Activated CD4-positive, alpha-beta T cell treated with anti-CD3 and anti-CD28 coated beads for 1 hour (primary cell): Measurements from ENCODE around the gene CDC40.
"Not testable (repeated sequence)": the region's sequence is repeated elsewhere in the genome, so short reads cannot be mapped to it uniquely, and the experiment has no call there.

Experiments
- DNase-seq: peaks from one replicate; pipeline ENCODE4 v3.0.0-alpha.2; 2020

CDC40 gene

GRCh38 chr6:110272781-110273180 is 92.6 kb downstream of the CDC40 start:
- not testable (repeated sequence) for DNase-seq

DNA sequence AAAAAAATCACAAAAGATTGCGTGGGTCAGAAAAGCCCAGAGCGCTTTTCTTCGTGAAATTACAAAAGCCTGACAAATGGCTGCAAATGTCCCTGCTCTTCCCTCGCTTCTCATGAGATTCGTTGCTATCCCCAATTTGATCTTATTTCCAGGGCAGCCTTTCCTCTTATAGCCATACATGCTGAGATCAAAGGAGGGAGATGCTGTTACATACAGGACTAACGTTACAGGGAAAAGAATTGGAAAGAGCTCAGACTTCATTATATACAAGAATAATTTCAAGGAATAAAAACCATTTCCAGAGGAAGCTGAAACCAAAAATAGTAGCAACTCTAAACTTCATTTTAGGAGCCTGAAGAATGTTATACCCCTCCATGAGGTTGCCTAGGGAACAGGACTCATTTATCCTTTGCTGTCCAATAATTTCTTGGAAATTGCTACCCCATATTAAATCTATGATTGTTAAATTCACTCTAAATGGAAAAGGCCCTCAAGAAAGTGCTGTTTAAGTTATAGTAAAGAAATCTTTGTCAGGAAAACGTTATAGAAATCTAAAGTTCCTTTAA is 97.0 kb downstream of the CDC40 start:
- no peak for DNase-seq
